Measurements from ENCODE around the gene RNF17.

Gene RNF17

GRCh38 chr13:24854311-24854710 lies 90.3 kb downstream of the RNF17 start:
- no peak for TF ChIP-seq CTCF (IDR thresholded peaks at IDR 0.05; ENCODE audit: control insufficient read depth, insufficient read depth, low read depth, low read length, missing control alignments)
- DNase-seq (ENCODE audit: low read depth) = no peak
- H3K4me3 ChIP-seq (ENCODE audit: control insufficient read depth, low read depth, low read length) = no peak overlapping the region

GRCh38 chr13:24858953-24859352 lies 95.0 kb downstream of the RNF17 start:
- DNase-seq (ENCODE audit: low read depth) = no peak
- no peak for TF ChIP-seq CTCF (IDR thresholded peaks at IDR 0.05; ENCODE audit: control insufficient read depth, insufficient read depth, low read depth, low read length, missing control alignments)
- H3K4me3 ChIP-seq (ENCODE audit: control insufficient read depth, low read depth, low read length) = no peak overlapping the region

- TF ChIP-seq CTCF (IDR thresholded peaks at IDR 0.05; ENCODE audit: control insufficient read depth, insufficient read depth, low read depth, low read length, missing control alignments) = no peak
- no peak for DNase-seq (ENCODE audit: low read depth)
- no peak overlapping the region for H3K4me3 ChIP-seq (ENCODE audit: control insufficient read depth, low read depth, low read length)
Measured at GRCh38 chr13:24860770-24861169, 96.8 kb downstream of the RNF17 start.

GRCh38 chr13:24861617-24862362 lies 97.8 kb downstream of the RNF17 start:
- no peak for TF ChIP-seq CTCF (IDR thresholded peaks at IDR 0.05; ENCODE audit: control insufficient read depth, insufficient read depth, low read depth, low read length, missing control alignments)
- DNase-seq (ENCODE audit: low read depth) = no peak

GRCh38 chr13:24863748-24864540 lies 100.0 kb downstream of the RNF17 start:
- TF ChIP-seq CTCF (IDR thresholded peaks at IDR 0.05; ENCODE audit: control insufficient read depth, insufficient read depth, low read depth, low read length, missing control alignments) = no peak
- DNase-seq (ENCODE audit: low read depth) = no peak
- H3K4me3 ChIP-seq (ENCODE audit: control insufficient read depth, low read depth, low read length) = no peak overlapping the region

More at GRCh38 chr13:24861617-24862362, 97.8 kb downstream of the RNF17 start:
- no peak overlapping the region for H3K4me3 ChIP-seq (ENCODE audit: control insufficient read depth, low read depth, low read length)

- TF ChIP-seq CTCF (IDR thresholded peaks at IDR 0.05; ENCODE audit: control insufficient read depth, insufficient read depth, low read depth, low read length, missing control alignments) = no peak
- H3K4me3 ChIP-seq (ENCODE audit: control insufficient read depth, low read depth, low read length) = no peak overlapping the region
- no peak for DNase-seq (ENCODE audit: low read depth)
Measured at GRCh38 chr13:24864579-24864978, 100.6 kb downstream of the RNF17 start.
